ENCODE results near the gene SLC49A4. TPM values are rescaled to one million over a fixed set of nuclear protein-coding genes. Genes with fewer than 3 reads are reported as not detected.

The SLC49A4 gene
- total RNA-seq, 1 experiment from 2014 or later = 11.3 TPM

- ATAC-seq (no peak), DNase-seq (ENCODE audit: low read depth, low spot score) (no peak)
- ChIA-PET CTCF (no interaction called here), POLR2A (no interaction called here), RAD21 (ENCODE audit: low non-redundant PET in 1 of 2, low total read pairs in 2 of 2, uncharacterized antibody in 2 of 2, unreplicated experiment in 2 of 2) (no interaction called here)
- no peaks in the 10 kb centered on the region for H3K9me3 ChIP-seq (ENCODE audit: control insufficient read depth in 1 of 2, insufficient read depth in 1 of 2, low read depth in 1 of 2, low read length in 2 of 2)
- no peak overlapping the region for H2AFZ ChIP-seq (ENCODE audit: low read depth, low read length, poor library complexity, severe bottlenecking)
- H3K4me1 ChIP-seq (ENCODE audit: control insufficient read depth in 1 of 2, insufficient read depth in 2 of 2, low read length in 2 of 2) = no peaks in the 10 kb centered on the region
- H3K4me3 ChIP-seq (replicated peaks in 1 of 2; ENCODE audit: low read depth in 1 of 2, low read length in 2 of 2) = no peak overlapping the region
- H3K36me3 ChIP-seq (ENCODE audit: control insufficient read depth in 1 of 2, insufficient read depth in 2 of 2, low read length in 2 of 2) = no peaks in the 10 kb centered on the region
- no peaks in the 10 kb centered on the region for H4K20me1 ChIP-seq (ENCODE audit: insufficient read depth)
- no TSS peak for BruUV-seq (replicated peaks)
- H3K9me2 ChIP-seq (ENCODE audit: insufficient read depth) = no peaks in the 10 kb centered on the region
- no peak overlapping the region for H3K9ac ChIP-seq (ENCODE audit: low read length)
- H3K27me3 ChIP-seq (ENCODE audit: insufficient read depth, low read length) = no peaks in the 10 kb centered on the region
- intact Hi-C loops (cut with micrococcal nuclease) = no loop called here
- H3K27ac ChIP-seq (ENCODE audit: low read depth, low read length) = no peak overlapping the region
- no peak overlapping the region for H3K4me2 ChIP-seq (ENCODE audit: low read length)
- no peaks in the 10 kb centered on the region for H3K79me2 ChIP-seq (ENCODE audit: insufficient read depth, low read length)
- TF ChIP-seq ZNF274 (IDR thresholded peaks at IDR 0.05; ENCODE audit: low read depth, low read length) = no peak
- no peak for TF ChIP-seq SP1 (IDR thresholded peaks at IDR 0.05; ENCODE audit: low read depth)
- no peak for TF ChIP-seq EZH2phosphoT487 (IDR thresholded peaks at IDR 0.05; ENCODE audit: borderline replicate concordance)
- no peak for TF ChIP-seq EGR1 (IDR thresholded peaks at IDR 0.05; ENCODE audit: low read depth)
- no peak for TF ChIP-seq MAX (IDR thresholded peaks at IDR 0.05)
- no peak for TF ChIP-seq EZH2 (IDR thresholded peaks at IDR 0.05)
- TF ChIP-seq CEBPB (IDR thresholded peaks at IDR 0.05; ENCODE audit: low read depth) = no peak
- no peak for TF ChIP-seq FOSL1 (IDR thresholded peaks at IDR 0.05; ENCODE audit: low read depth)
- TF ChIP-seq TCF7L2 (IDR thresholded peaks at IDR 0.05; ENCODE audit: borderline replicate concordance, extremely low read depth, insufficient read depth, insufficient read length) = no peak
- no peak for TF ChIP-seq JUND (IDR thresholded peaks at IDR 0.05)
- TF ChIP-seq ZFX (IDR thresholded peaks at IDR 0.05) = no peak
- no peak for TF ChIP-seq SIN3A (IDR thresholded peaks at IDR 0.05; ENCODE audit: low read depth)
- no peak for TF ChIP-seq CTCF (IDR thresholded peaks at IDR 0.05 in 2 of 3, conservative IDR thresholded peaks at IDR 0.05 in 1 of 3; ENCODE audit: borderline replicate concordance in 1 of 3, insufficient read depth in 1 of 3, low read depth in 2 of 3, low read length in 2 of 3)
- no peak for TF ChIP-seq ELF1 (IDR thresholded peaks at IDR 0.05; ENCODE audit: borderline replicate concordance, low read depth)
- TF ChIP-seq CBX3 (IDR thresholded peaks at IDR 0.05; ENCODE audit: low read depth) = no peak
- no peak for TF ChIP-seq POLR2A (IDR thresholded peaks at IDR 0.05; ENCODE audit: borderline replicate concordance, extremely low read depth, insufficient read depth, insufficient read length)
These were observed 20.8 kb upstream of the SLC49A4 start for GRCh38 chr3:122773944-122774509.
